ENCODE measurements around the gene MFNG. TPM values are rescaled to one million over a fixed set of nuclear protein-coding genes. Genes with fewer than 3 reads are reported as not detected.

MFNG gene
- total RNA-seq, 1 donor from 2014 or later: 3.2 TPM

GRCh38 chr22:37520776-37521191 is 34.6 kb upstream of the MFNG start:
- Mint-ChIP-seq H3K36me3 (ENCODE audit: insufficient read depth) (peaks cover 10% of the 10 kb centered on the region), H3K27ac (no peak overlapping the region), H3K4me1 (ENCODE audit: low read depth) (peaks cover 9% of the 10 kb centered on the region), H3K9me3 (ENCODE audit: low read depth) (peaks cover 4% of the 10 kb centered on the region), H3K27me3 (peaks cover 6% of the 10 kb centered on the region), H3K4me3 (ENCODE audit: low read depth) (peak overlapping the region; percentile 60)
- DNase-seq (ENCODE audit: low spot score, unreplicated experiment): no peak
- TF ChIP-seq CTCF (IDR thresholded peaks at IDR 0.05; ENCODE audit: unreplicated experiment): no peak

- DNase-seq (ENCODE audit: low spot score, unreplicated experiment): no peak
- Mint-ChIP-seq H3K9me3 (ENCODE audit: low read depth) (peaks cover 4% of the 10 kb centered on the region), H3K36me3 (ENCODE audit: insufficient read depth) (peaks cover 16% of the 10 kb centered on the region), H3K27me3 (peaks cover 6% of the 10 kb centered on the region), H3K27ac (peak within 1 kb of the TSS; percentile 31), H3K4me1 (ENCODE audit: low read depth) (peaks cover 9% of the 10 kb centered on the region), H3K4me3 (ENCODE audit: low read depth) (peak within 1 kb of the TSS; percentile 82)
- no peak for TF ChIP-seq CTCF (IDR thresholded peaks at IDR 0.05; ENCODE audit: unreplicated experiment)
Measured at GRCh38 chr22:37519268-37520195, 33.3 kb upstream of the MFNG start, which contains the start of gene CARD10. CARD10 (minus strand) TSS chr22:37519415; CDS start chr22:37519200, 215 bp downstream.

- H3K4me1 Mint-ChIP-seq (ENCODE audit: low read depth): peaks cover 9% of the 10 kb centered on the region
- H3K36me3 Mint-ChIP-seq (ENCODE audit: insufficient read depth): peaks cover 19% of the 10 kb centered on the region
- no peak for TF ChIP-seq CTCF (IDR thresholded peaks at IDR 0.05; ENCODE audit: unreplicated experiment)
- DNase-seq (ENCODE audit: low spot score, unreplicated experiment): no peak
- peak overlapping the region; percentile 82 for H3K4me3 Mint-ChIP-seq (ENCODE audit: low read depth)
- peaks cover 6% of the 10 kb centered on the region for H3K27me3 Mint-ChIP-seq
- peak overlapping the region; percentile 31 for H3K27ac Mint-ChIP-seq
- H3K9me3 Mint-ChIP-seq (ENCODE audit: low read depth): peaks cover 4% of the 10 kb centered on the region
Measured at GRCh38 chr22:37518509-37519267, 32.5 kb upstream of the MFNG start.

- peaks cover 5% of the 10 kb centered on the region for H3K27me3 Mint-ChIP-seq
- H3K36me3 Mint-ChIP-seq (ENCODE audit: insufficient read depth): peaks cover 19% of the 10 kb centered on the region
- H3K27ac Mint-ChIP-seq: peak overlapping the region; percentile 31
- H3K9me3 Mint-ChIP-seq (ENCODE audit: low read depth): peaks cover 4% of the 10 kb centered on the region
- peaks cover 16% of the 10 kb centered on the region for H3K4me1 Mint-ChIP-seq (ENCODE audit: low read depth)
- peak overlapping the region; percentile 82 for H3K4me3 Mint-ChIP-seq (ENCODE audit: low read depth)
- DNase-seq (ENCODE audit: low spot score, unreplicated experiment): no peak
- no peak for TF ChIP-seq CTCF (IDR thresholded peaks at IDR 0.05; ENCODE audit: unreplicated experiment)
Measured at GRCh38 chr22:37517826-37518450, 31.8 kb upstream of the MFNG start.

GRCh38 chr22:37516456-37516855 is 30.3 kb upstream of the MFNG start:
- no peak for DNase-seq (ENCODE audit: low spot score, unreplicated experiment)
- Mint-ChIP-seq H3K36me3 (ENCODE audit: insufficient read depth) (peaks cover 23% of the 10 kb centered on the region), H3K4me3 (ENCODE audit: low read depth) (no peak overlapping the region), H3K27me3 (no peaks in the 10 kb centered on the region), H3K4me1 (ENCODE audit: low read depth) (peaks cover 26% of the 10 kb centered on the region), H3K27ac (no peak overlapping the region), H3K9me3 (ENCODE audit: low read depth) (peaks cover 4% of the 10 kb centered on the region)
- no peak for TF ChIP-seq CTCF (IDR thresholded peaks at IDR 0.05; ENCODE audit: unreplicated experiment)
